HCT116 (cell line): ENCODE results near the gene LRP1B. TPM values are rescaled to one million over a fixed set of nuclear protein-coding genes. Genes with fewer than 3 reads are reported as not detected.

Experiments
- ATAC-seq: fragments of 200-7000 bp; cut with Tn5 transposase; 2 replicates; pipeline ENCODE4 v1.9.1; 2020; ENCODE audit warnings: mild to moderate bottlenecking, moderate library complexity
- BruUV-seq: library from RNA; stranded (reverse); fragments of 400-500 nt; replicated peaks from 2 replicates; lab custom pipeline; 2021; lab: Mats Ljungman, UMichigan
- CTCF ChIA-PET: fragments of 300-600 bp; sonication (Branson Sonifier 250); formaldehyde crosslinking; loops from one replicate; lab custom pipeline; 2021; ENCODE audit warnings: antibody characterized with exemption; lab: Charles Lee
- POLR2A ChIA-PET: fragments of 300-600, 350-600 bp; sonication (Branson Sonifier 250); formaldehyde crosslinking; loops from one replicate; lab custom pipeline; 2021; ENCODE audit warnings: antibody characterized with exemption; lab: Charles Lee
- RAD21 ChIA-PET, 2 experiments: fragments of 300-600 bp; sonication (Branson Sonifier 250); formaldehyde crosslinking; loops; one replicate each; lab custom pipeline; 2023; ENCODE audit warnings: low total read pairs in 2 of 2; ENCODE audit not compliant: uncharacterized antibody in 2 of 2, unreplicated experiment in 2 of 2, low non-redundant PET in 1 of 2; lab: Charles Lee
- DNase-seq: peaks from one replicate; pipeline ENCODE4 v3.0.0-alpha.2; 2010; ENCODE audit warnings: low read depth, low spot score
- H2AFZ ChIP-seq: fragments of 200-600 bp; shearing (Covaris generic), sonication (generic); 2 replicates; pipeline ENCODE4 v1.6.1; 2017; ENCODE audit warnings: low read depth, mixed run types, mixed read lengths, antibody characterized with exemption, low read length; ENCODE audit not compliant: poor library complexity, severe bottlenecking
- H3K27ac ChIP-seq: 2 replicates; pipeline ENCODE4 v1.5.1; 2012; ENCODE audit warnings: low read depth, low read length
- H3K27me3 ChIP-seq: fragments of 200-600 bp; sonication (generic); 2 replicates; pipeline ENCODE4 v1.6.1; 2016; ENCODE audit warnings: mixed run types, low read length, mixed read lengths; ENCODE audit not compliant: insufficient read depth
- H3K36me3 ChIP-seq, 2 experiments: fragments of 200-500 bp in 1 of 2; fragments of 200-600 bp in 1 of 2; sonication (Bioruptor generic) in 1 of 2; sonication (generic) in 1 of 2; 2 replicates each; pipeline versions ENCODE4 v1.5.1 to v1.6.1; 2014 to 2016; ENCODE audit warnings: low read length in 2 of 2, inconsistent platforms in 1 of 2, mixed read lengths in 1 of 2, mixed run types in 1 of 2; ENCODE audit not compliant: insufficient read depth in 2 of 2, control insufficient read depth in 1 of 2
- H3K4me1 ChIP-seq, 2 experiments: fragments of 200-600 bp in 1 of 2; sonication (generic) in 1 of 2; 2 replicates each; pipeline versions ENCODE4 v1.5.1 to v1.6.1; 2012 to 2017; ENCODE audit warnings: low read length in 2 of 2, inconsistent platforms in 1 of 2, mild to moderate bottlenecking in 1 of 2, mixed read lengths in 1 of 2, mixed run types in 1 of 2, moderate library complexity in 1 of 2; ENCODE audit not compliant: insufficient read depth in 2 of 2, control insufficient read depth in 1 of 2
- H3K4me2 ChIP-seq: fragments of 200-600 bp; sonication (generic); 2 replicates; pipeline ENCODE4 v1.6.1; 2017; ENCODE audit warnings: mixed run types, low read length, mixed read lengths
- H3K4me3 ChIP-seq, 2 experiments: fragments of 200-600 bp in 1 of 2; sonication (generic) in 1 of 2; replicated peaks in 1 of 2; 2 replicates each; pipeline ENCODE4 v1.5.1; 2011 to 2016; ENCODE audit warnings: low read length in 2 of 2, control low read depth in 1 of 2, low read depth in 1 of 2, mild to moderate bottlenecking in 1 of 2, mixed read lengths in 1 of 2, mixed run types in 1 of 2
- H3K79me2 ChIP-seq: fragments of 200-600 bp; sonication (generic); 2 replicates; pipeline ENCODE4 v1.6.1; 2017; ENCODE audit warnings: mild to moderate bottlenecking, mixed run types, low read length, moderate library complexity, mixed read lengths; ENCODE audit not compliant: insufficient read depth
- H3K9ac ChIP-seq: fragments of 200-600 bp; sonication (generic); 2 replicates; pipeline ENCODE4 v1.6.1; 2016; ENCODE audit warnings: low read length, mixed read lengths
- H3K9me2 ChIP-seq: fragments of 200-600 bp; sonication (generic), shearing (Covaris generic); 2 replicates; pipeline ENCODE4 v1.6.1; 2017; ENCODE audit warnings: mixed run types, mild to moderate bottlenecking, moderate library complexity; ENCODE audit not compliant: insufficient read depth
- H3K9me3 ChIP-seq, 2 experiments: fragments of 200-500 bp in 1 of 2; fragments of 200-600 bp in 1 of 2; sonication (Bioruptor generic) in 1 of 2; sonication (generic) in 1 of 2; 2 replicates each; pipeline ENCODE4 v1.6.1; 2014 to 2017; ENCODE audit warnings: low read length in 2 of 2, mixed read lengths in 2 of 2, inconsistent platforms in 1 of 2, low read depth in 1 of 2, mild to moderate bottlenecking in 1 of 2, mixed run types in 1 of 2, moderate library complexity in 1 of 2; ENCODE audit not compliant: control insufficient read depth in 1 of 2, insufficient read depth in 1 of 2
- H4K20me1 ChIP-seq: fragments of 200-600 bp; sonication (generic), shearing (Covaris generic); 2 replicates; pipeline ENCODE4 v1.6.1; 2017; ENCODE audit warnings: mixed run types, mild to moderate bottlenecking, moderate library complexity; ENCODE audit not compliant: insufficient read depth
- CBX3 ChIP-seq: IDR thresholded peaks from 2 replicates; pipeline ENCODE4 v1.6.1; 2012; ENCODE audit warnings: low read depth
- CEBPB ChIP-seq: IDR thresholded peaks from 2 replicates; pipeline ENCODE4 v1.6.1; 2012; ENCODE audit warnings: low read depth
- CTCF ChIP-seq, 3 experiments: fragments of 200-600 bp in 1 of 3; sonication (generic) in 1 of 3; IDR thresholded peaks in 2 of 3; conservative IDR thresholded peaks in 1 of 3; 2 replicates each; pipeline ENCODE4 v1.5.1; 2012 to 2017; ENCODE audit warnings: low read depth in 2 of 3, low read length in 2 of 3, antibody characterized with exemption in 1 of 3, borderline replicate concordance in 1 of 3, control low read depth in 1 of 3, mild to moderate bottlenecking in 1 of 3, mixed read lengths in 1 of 3, mixed run types in 1 of 3, moderate library complexity in 1 of 3; ENCODE audit not compliant: insufficient read depth in 1 of 3
- ELF1 ChIP-seq: IDR thresholded peaks from 2 replicates; pipeline ENCODE4 v1.6.1; 2012; ENCODE audit warnings: low read depth, borderline replicate concordance
- EZH2 ChIP-seq: fragments of 200-600 bp; sonication (generic); IDR thresholded peaks from 2 replicates; pipeline ENCODE4 v1.6.1; 2017; ENCODE audit warnings: antibody characterized with exemption, mixed run types
- EZH2phosphoT487 ChIP-seq: fragments of 200-600 bp; IDR thresholded peaks from 2 replicates; pipeline ENCODE4 v1.6.1; 2018; ENCODE audit warnings: antibody characterized with exemption, borderline replicate concordance
- JUND ChIP-seq: IDR thresholded peaks from 2 replicates; pipeline ENCODE4 v1.6.1; 2012
- POLR2AphosphoS5 ChIP-seq: IDR thresholded peaks from 2 replicates; pipeline ENCODE4 v1.6.1; 2011; ENCODE audit warnings: mild to moderate bottlenecking, low read depth, low read length, moderate library complexity
- SIN3A ChIP-seq: IDR thresholded peaks from 2 replicates; pipeline ENCODE4 v1.6.1; 2012; ENCODE audit warnings: low read depth
- TCF7L2 ChIP-seq: IDR thresholded peaks from 2 replicates; pipeline ENCODE4 v1.7.0; 2011; ENCODE audit warnings: borderline replicate concordance, inconsistent platforms; ENCODE audit not compliant: insufficient read depth, insufficient read length; ENCODE audit errors: extremely low read depth
- YY1 ChIP-seq: IDR thresholded peaks from 2 replicates; pipeline ENCODE4 v1.6.1; 2011; ENCODE audit warnings: low read length, low read depth, moderate library complexity, mild to moderate bottlenecking; ENCODE audit not compliant: insufficient replicate concordance; ENCODE audit errors: extremely low read depth
- ZBTB33 ChIP-seq: IDR thresholded peaks from 2 replicates; pipeline ENCODE4 v1.6.1; 2011; ENCODE audit warnings: mild to moderate bottlenecking, low read length, moderate library complexity; ENCODE audit not compliant: insufficient replicate concordance; ENCODE audit errors: extremely low read depth
- ZNF274 ChIP-seq: fragments of 200-500 bp; sonication (Bioruptor generic); IDR thresholded peaks from 2 replicates; pipeline ENCODE4 v1.6.1; 2014; ENCODE audit warnings: mild to moderate bottlenecking, low read depth, low read length, inconsistent platforms
- intact Hi-C: fragments of 100-400 bp; cut with micrococcal nuclease; formaldehyde crosslinking; loops from 2 replicates; pipeline ENCODE4 v1.10.0; 2022
- total RNA-seq: library from RNA; stranded (reverse); gene quantifications from one replicate; pipeline ENCODE4 v1.2.1, GENCODE V29; 2021; ENCODE audit not compliant: unreplicated experiment
- TF ChIP-seq, protein P1 (sequence below): IDR thresholded peaks from 2 replicates; pipeline ENCODE4 v1.6.1; 2012

LRP1B gene
- total RNA-seq, 1 experiment from 2014 or later: 0.34 TPM

DNA sequence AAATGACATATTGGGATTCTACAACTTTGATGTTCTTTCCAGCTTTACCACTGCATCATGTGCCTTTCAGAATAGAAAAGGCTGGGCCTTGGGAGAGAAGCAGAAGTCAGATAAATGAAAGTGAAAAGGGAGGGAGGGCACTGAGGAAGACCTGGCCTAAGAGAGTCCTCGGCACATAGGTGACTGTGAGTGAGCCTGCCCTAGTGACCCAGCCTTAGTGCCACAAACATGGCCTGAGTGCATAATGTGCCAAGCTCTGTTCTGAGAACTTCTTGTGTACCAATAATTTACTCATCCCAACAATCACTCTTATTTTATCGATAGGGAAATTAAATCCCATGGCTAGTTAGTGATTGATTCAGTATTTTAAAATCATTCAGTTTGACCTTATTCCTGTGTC, 436.6 kb downstream of the LRP1B start (continued):
- TF ChIP-seq CTCF (IDR thresholded peaks at IDR 0.05 in 2 of 3, conservative IDR thresholded peaks at IDR 0.05 in 1 of 3; ENCODE audit: borderline replicate concordance in 1 of 3, insufficient read depth in 1 of 3, low read depth in 2 of 3, low read length in 2 of 3) (no peak), ZBTB33 (no peak), POLR2AphosphoS5 (no peak), JUND (no peak)

- Histone ChIP-seq H3K36me3 (no peaks in the 10 kb centered on the region), H3K79me2 (no peaks in the 10 kb centered on the region), H4K20me1 (no peaks in the 10 kb centered on the region), H3K9ac (no peak overlapping the region), H3K4me1 (no peaks in the 10 kb centered on the region), H3K9me3 (no peaks in the 10 kb centered on the region), H3K27me3 (no peaks in the 10 kb centered on the region), H3K4me3 (no peak overlapping the region), H3K27ac (no peak overlapping the region), H3K9me2 (no peaks in the 10 kb centered on the region), H3K4me2 (no peak overlapping the region), H2AFZ (no peak overlapping the region)
- DNase-seq: no peak
- ChIA-PET RAD21 (no interaction called here), POLR2A (no interaction called here), CTCF (no interaction called here)
- BruUV-seq: no TSS peak
- TF ChIP-seq SIN3A: no peak
- no peak for TF ChIP-seq CTCF (IDR thresholded peaks at IDR 0.05 in 2 of 3, conservative IDR thresholded peaks at IDR 0.05 in 1 of 3; ENCODE audit: borderline replicate concordance in 1 of 3, insufficient read depth in 1 of 3, low read depth in 2 of 3, low read length in 2 of 3)
- no peak for TF ChIP-seq ZBTB33
- no peak for TF ChIP-seq EZH2
- TF ChIP-seq CEBPB: no peak
- TF ChIP-seq CBX3: no peak
- no peak for TF ChIP-seq ZNF274
- no peak for TF ChIP-seq ELF1
- TF ChIP-seq EZH2phosphoT487: no peak
- no peak for TF ChIP-seq TCF7L2
- TF ChIP-seq, protein P1, sequence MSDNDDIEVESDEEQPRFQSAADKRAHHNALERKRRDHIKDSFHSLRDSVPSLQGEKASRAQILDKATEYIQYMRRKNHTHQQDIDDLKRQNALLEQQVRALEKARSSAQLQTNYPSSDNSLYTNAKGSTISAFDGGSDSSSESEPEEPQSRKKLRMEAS: no peak
- TF ChIP-seq YY1: no peak
- intact Hi-C loops: no loop called here
- ATAC-seq: no peak
These were observed 438.0 kb downstream of the LRP1B start for GRCh38 chr2:141692829-141693228.
